Right lobe of liver (tissue), 6 donors: Measurements from ENCODE around the gene KRT28. TPM values are rescaled to one million over a fixed set of nuclear protein-coding genes. Genes with fewer than 3 reads are reported as not detected.

Source experiments
- ATAC-seq, 4 donors: fragments of 200-7000 bp; cut with Tn5 transposase; one replicate each; pipeline ENCODE4 v1.9.1; 2020; ENCODE audit warnings: mild to moderate bottlenecking in 4 of 4, moderate library complexity in 4 of 4
- DNase-seq, 3 donors: peaks; one replicate each; pipeline ENCODE4 v3.0.0-alpha.2; 2020
- H3K27ac ChIP-seq, 3 donors: fragments of 200-600 bp; one replicate each; pipeline ENCODE4 v1.8.0; 2022
- H3K27me3 ChIP-seq, 2 donors: fragments of 200-600 bp; one replicate each; pipeline ENCODE4 v1.8.0; 2022
- H3K36me3 ChIP-seq, 4 donors: fragments of 200-600 bp; sonication (generic) in 1 of 4; one replicate each; pipeline versions ENCODE4 v1.5.1 to v1.8.0; 2017 to 2022; ENCODE audit warnings: control low read depth in 1 of 4
- H3K4me1 ChIP-seq, 4 donors: fragments of 200-600 bp; sonication (generic) in 1 of 4; one replicate each; pipeline versions ENCODE4 v1.5.1 to v1.8.0; 2017 to 2022; ENCODE audit warnings: control low read depth in 1 of 4
- H3K4me3 ChIP-seq, 3 donors: fragments of 200-600 bp; one replicate each; pipeline ENCODE4 v1.8.0; 2022
- H3K9me3 ChIP-seq, 4 donors: fragments of 200-600 bp; sonication (generic) in 1 of 4; one replicate each; pipeline versions ENCODE4 v1.5.1 to v1.8.0; 2017 to 2022; ENCODE audit warnings: control low read depth in 1 of 4
- CTCF ChIP-seq, 4 donors: fragments of 200-600 bp in 3 of 4; fragments of 450-650 bp in 1 of 4; IDR thresholded peaks; one replicate each; pipeline versions ENCODE4 v1.5.1 to v1.8.0; 2016 to 2022; ENCODE audit warnings: antibody characterized with exemption in 4 of 4, mild to moderate bottlenecking in 2 of 4
- POLR2A ChIP-seq: fragments of 450-650 bp; IDR thresholded peaks from one replicate; pipeline ENCODE4 v1.6.1; 2017; ENCODE audit warnings: antibody characterized with exemption, mild to moderate bottlenecking
- WGBS: methylation state at CpG from one replicate; pipeline ENCODE4 v1.1.6; 2018; ENCODE audit warnings: low coverage, low lambda C conversion rate; ENCODE audit not compliant: insufficient coverage; ENCODE audit errors: missing lambda C conversion rate; 5-methylcytosine and 5-hydroxymethylcytosine counted together
- intact Hi-C, 2 donors: fragments of 100-400 bp; cut with DNase I; formaldehyde crosslinking; loops; one replicate each; pipeline versions ENCODE4 v1.11.2 to v1.14.1; 2022
- total RNA-seq, 6 experiments: library from RNA; depleted of rRNA in 2 of 6; stranded (reverse); fragments of >200 nt in 2 of 6; fragmentation: NEBNext Ultra II Directional in 3 of 6; extraction: Animal tissue kit (Norgen Biotek cat#: 25700) in 3 of 6; gene quantifications; one replicate each; pipeline versions ENCODE4 v1.1.0 to v1.2.4, GENCODE V29; 2016 to 2023
- donor health status: DM: no; HTN: yes; CAD: no.
- donor health status: DM: no; HTN: no; CAD: no.
- donor health status: DM: no; HTN: no; CAD: no.
- donor health status: DM: no; HTN: yes; CAD: no.
- donor health status: DM: no; HTN: yes; CAD: no.

The KRT28 gene
- total RNA-seq, 6 experiments from 2014 or later: not detected

- Histone ChIP-seq H3K27me3 (no peaks in the 10 kb centered on the region), H3K9me3 (no peaks in the 10 kb centered on the region), H3K27ac (no peak overlapping the region), H3K4me3 (no peak overlapping the region), H3K36me3 (no peaks in the 10 kb centered on the region), H3K4me1 (peaks cover 0 to 2% (median 0%) of the 10 kb centered on the region in 4 donors)
- intact Hi-C loops: no loop called here
- WGBS: 78% methylated on average over 3 of the region's 3 CpGs
- DNase-seq (no peak), ATAC-seq (no peak)
- no peak for TF ChIP-seq CTCF (IDR thresholded peaks at IDR 0.05)
- no peak for TF ChIP-seq POLR2A
Observed at GRCh38 chr17:40812639-40813038, 12.9 kb upstream of the KRT28 start.

GRCh38 chr17:40810494-40810893 lies 10.7 kb upstream of the KRT28 start:
- H3K4me1 ChIP-seq: no peaks in the 10 kb centered on the region
- intact Hi-C loops: no loop called here
- H3K9me3 ChIP-seq: no peaks in the 10 kb centered on the region
- 49% methylated on average over 6 of the region's 6 CpGs for WGBS
- DNase-seq (no peak), ATAC-seq (no peak)
- H3K36me3 ChIP-seq: no peaks in the 10 kb centered on the region
- H3K27me3 ChIP-seq: no peaks in the 10 kb centered on the region
- H3K27ac ChIP-seq: no peak overlapping the region
- H3K4me3 ChIP-seq: no peak overlapping the region
- no peak for TF ChIP-seq POLR2A
- TF ChIP-seq CTCF (IDR thresholded peaks at IDR 0.05): no peak

GRCh38 chr17:40809721-40810421 lies 10.1 kb upstream of the KRT28 start:
- no peak for DNase-seq
- Histone ChIP-seq H3K27me3 (no peaks in the 10 kb centered on the region), H3K27ac (no peak overlapping the region), H3K4me3 (no peak overlapping the region), H3K9me3 (no peaks in the 10 kb centered on the region), H3K36me3 (no peaks in the 10 kb centered on the region), H3K4me1 (no peaks in the 10 kb centered on the region)
- peak in 1 of 4 donors; percentile 35 for ATAC-seq
- intact Hi-C loops: loop anchor here in 1 of 2 donors (10.0 kb wide), 1 partner anchor 845 kb away; no protein-coding TSS in a partner anchor
- TF ChIP-seq POLR2A (no peak), CTCF (IDR thresholded peaks at IDR 0.05) (no peak)
- 65% methylated on average over 2 of the region's 2 CpGs for WGBS

GRCh38 chr17:40806131-40806530 lies 6.4 kb upstream of the KRT28 start:
- Histone ChIP-seq H3K4me3 (no peak overlapping the region), H3K4me1 (peaks cover 0 to 5% (median 0%) of the 10 kb centered on the region in 4 donors), H3K27ac (no peak overlapping the region), H3K27me3 (no peaks in the 10 kb centered on the region), H3K9me3 (no peaks in the 10 kb centered on the region), H3K36me3 (no peaks in the 10 kb centered on the region)
- no peak for ATAC-seq
- 60% methylated on average over 3 of the region's 3 CpGs for WGBS
- intact Hi-C loops: loop anchor here in 1 of 2 donors (10.0 kb wide), 1 partner anchor 849 kb away; no protein-coding TSS in a partner anchor
- DNase-seq: no peak
- TF ChIP-seq CTCF (IDR thresholded peaks at IDR 0.05): no peak
- TF ChIP-seq POLR2A: no peak
